Left lung (tissue), 10 donors: ENCODE results near the gene GRK6. TPM values are rescaled to one million over a fixed set of nuclear protein-coding genes. Genes with fewer than 3 reads are reported as not detected.

Source experiments
- ATAC-seq: fragments of 200-7000 bp; cut with Tn5 transposase; one replicate; pipeline ENCODE4 v1.9.1; 2020; ENCODE audit warnings: moderate library complexity
- DNase-seq, 4 donors: peaks; one replicate each; pipeline ENCODE4 v3.0.0-alpha.2; 2013 to 2020
- H3K27ac ChIP-seq, 2 donors: fragments of 200-600 bp; sonication (generic) in 1 of 2; one replicate each; pipeline versions ENCODE4 v1.5.0 to v1.8.0; 2020 to 2021
- H3K27me3 ChIP-seq, 2 donors: fragments of 200-600 bp; sonication (generic) in 1 of 2; one replicate each; pipeline versions ENCODE4 v1.5.0 to v1.8.0; 2020 to 2021
- H3K36me3 ChIP-seq, 2 donors: fragments of 200-600 bp; sonication (generic) in 1 of 2; one replicate each; pipeline versions ENCODE4 v1.5.0 to v1.8.0; 2020 to 2021
- H3K4me1 ChIP-seq, 2 donors: fragments of 200-600 bp; one replicate each; pipeline ENCODE4 v1.8.0; 2021
- H3K4me3 ChIP-seq, 2 donors: fragments of 200-600 bp; sonication (generic) in 1 of 2; one replicate each; pipeline versions ENCODE4 v1.5.0 to v1.8.0; 2020 to 2021; ENCODE audit warnings: mild to moderate bottlenecking in 1 of 2
- H3K9me3 ChIP-seq, 2 donors: fragments of 200-600 bp; sonication (generic) in 1 of 2; one replicate each; pipeline versions ENCODE4 v1.5.0 to v1.8.0; 2020 to 2021
- intact Hi-C, 2 donors: fragments of 100-400 bp; cut with DNase I; formaldehyde crosslinking; loops; one replicate each; pipeline versions ENCODE4 v1.11.2 to v1.14.2; 2022
- polyA plus RNA-seq, 6 donors: library from polyadenylated mRNA; unstranded; fragments of 120-200 nt; gene quantifications; one replicate each; pipeline ENCODE4 v1.2.1, GENCODE V29; 2013; ENCODE audit not compliant: insufficient read length in 6 of 6
- total RNA-seq, 2 donors: library from RNA; stranded (reverse); fragmentation: NEBNext Ultra II Directional; extraction: Animal tissue kit (Norgen Biotek cat#: 25700); gene quantifications; one replicate each; pipeline ENCODE4 v1.2.1, GENCODE V29; 2021
- TF ChIP-seq, protein P1 (sequence below), 2 donors: fragments of 200-600 bp; sonication (generic) in 1 of 2; IDR thresholded peaks; one replicate each; pipeline versions ENCODE4 v1.5.0 to v1.8.0; 2021; ENCODE audit warnings: antibody characterized with exemption in 2 of 2
- donor health status: DM: no; HTN: yes; CAD: no.
- donor health status: DM: no; HTN: no; CAD: no.

The GRK6 gene
- total and polyA plus RNA-seq, 8 donors, result 15.7 to 57.1 (median 25.4) TPM

DNA sequence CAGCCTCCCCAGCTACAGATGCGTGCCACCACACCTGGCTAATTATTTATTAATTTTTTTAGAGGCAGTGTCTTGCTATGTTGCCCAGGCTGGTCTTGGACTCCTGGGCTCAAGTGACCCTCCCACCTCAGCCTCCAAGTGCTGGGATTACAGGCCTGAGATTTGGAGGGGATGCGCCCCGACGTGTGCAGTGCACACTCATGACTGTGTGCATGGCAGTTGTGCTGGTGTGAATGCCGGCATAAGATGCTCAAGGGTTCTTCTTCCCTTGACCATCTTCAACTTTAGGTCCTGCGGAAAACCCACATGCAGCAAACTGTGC, 45.7 kb upstream of the GRK6 start:
- peaks cover 0 to 50% of the 10 kb centered on the region in 2 donors for H3K27me3 ChIP-seq
- peaks cover 0 to 4% of the 10 kb centered on the region in 2 donors for H3K4me1 ChIP-seq
- H3K27ac ChIP-seq, result no peak overlapping the region
- TF ChIP-seq, protein P1, sequence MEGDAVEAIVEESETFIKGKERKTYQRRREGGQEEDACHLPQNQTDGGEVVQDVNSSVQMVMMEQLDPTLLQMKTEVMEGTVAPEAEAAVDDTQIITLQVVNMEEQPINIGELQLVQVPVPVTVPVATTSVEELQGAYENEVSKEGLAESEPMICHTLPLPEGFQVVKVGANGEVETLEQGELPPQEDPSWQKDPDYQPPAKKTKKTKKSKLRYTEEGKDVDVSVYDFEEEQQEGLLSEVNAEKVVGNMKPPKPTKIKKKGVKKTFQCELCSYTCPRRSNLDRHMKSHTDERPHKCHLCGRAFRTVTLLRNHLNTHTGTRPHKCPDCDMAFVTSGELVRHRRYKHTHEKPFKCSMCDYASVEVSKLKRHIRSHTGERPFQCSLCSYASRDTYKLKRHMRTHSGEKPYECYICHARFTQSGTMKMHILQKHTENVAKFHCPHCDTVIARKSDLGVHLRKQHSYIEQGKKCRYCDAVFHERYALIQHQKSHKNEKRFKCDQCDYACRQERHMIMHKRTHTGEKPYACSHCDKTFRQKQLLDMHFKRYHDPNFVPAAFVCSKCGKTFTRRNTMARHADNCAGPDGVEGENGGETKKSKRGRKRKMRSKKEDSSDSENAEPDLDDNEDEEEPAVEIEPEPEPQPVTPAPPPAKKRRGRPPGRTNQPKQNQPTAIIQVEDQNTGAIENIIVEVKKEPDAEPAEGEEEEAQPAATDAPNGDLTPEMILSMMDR (IDR thresholded peaks at IDR 0.05), result no peak
- no peak overlapping the region for H3K4me3 ChIP-seq
- H3K9me3 ChIP-seq, result no peaks in the 10 kb centered on the region
- intact Hi-C loops, result no loop called here
- no peak for DNase-seq
- ATAC-seq, result no peak
- H3K36me3 ChIP-seq, result no peaks in the 10 kb centered on the region

DNA sequence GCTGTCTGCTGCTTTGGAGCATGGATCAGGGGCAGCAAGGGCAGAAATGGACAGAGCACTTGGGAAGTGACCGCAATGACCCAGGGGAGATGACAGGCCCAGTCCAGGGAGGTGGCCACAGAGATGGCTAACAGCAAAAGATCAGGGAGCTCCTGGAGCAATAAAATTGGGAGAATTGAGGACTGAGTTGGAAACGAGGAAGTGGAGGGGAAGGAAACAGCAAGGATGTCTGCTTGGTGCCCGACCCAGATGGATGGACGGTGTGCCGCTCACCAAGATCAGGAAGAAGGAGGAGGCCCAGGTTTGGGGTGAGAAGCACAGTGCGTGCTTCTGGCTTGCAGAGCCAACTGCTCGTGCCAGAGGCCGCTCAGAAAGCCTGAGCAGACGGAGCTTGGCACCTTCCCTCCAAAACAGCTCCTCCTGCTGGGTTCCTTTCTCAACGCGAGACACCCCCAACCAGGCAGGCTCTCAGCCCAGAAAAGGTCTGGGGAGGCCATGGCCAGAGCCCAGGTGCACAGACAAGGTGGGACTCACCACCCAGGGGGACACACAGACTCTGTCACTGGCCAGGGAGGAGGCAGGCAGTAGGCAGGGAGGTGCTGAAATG, 44.0 kb upstream of the GRK6 start:
- peaks cover 0 to 59% of the 10 kb centered on the region in 2 donors for H3K27me3 ChIP-seq
- DNase-seq (no peak), ATAC-seq (no peak)
- TF ChIP-seq, protein P1 (IDR thresholded peaks at IDR 0.05), result no peak
- H3K27ac ChIP-seq, result no peak overlapping the region
- no peaks in the 10 kb centered on the region for H3K9me3 ChIP-seq
- H3K4me1 ChIP-seq, result peaks cover 0 to 7% of the 10 kb centered on the region in 2 donors
- no peaks in the 10 kb centered on the region for H3K36me3 ChIP-seq
- H3K4me3 ChIP-seq, result no peak overlapping the region
- intact Hi-C loops, result no loop called here

DNA sequence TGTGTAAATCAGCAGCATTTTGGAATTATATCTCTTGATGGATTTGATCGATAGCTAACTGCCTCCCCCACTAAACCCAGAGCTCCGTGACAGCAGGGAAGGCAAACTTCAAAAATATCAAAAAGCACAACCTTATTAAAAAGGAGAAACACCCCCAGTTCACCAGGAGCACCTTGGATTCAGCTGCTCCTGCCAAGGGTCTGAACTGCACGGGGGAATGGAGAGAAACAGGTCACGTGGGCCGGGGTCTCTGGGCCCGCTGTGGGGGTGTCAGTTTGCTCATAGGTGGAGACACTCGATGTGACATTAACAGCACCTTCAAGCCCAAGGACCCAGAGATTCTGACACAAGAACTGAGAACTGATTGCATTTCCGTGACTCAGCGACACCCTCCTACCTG, 43.3 kb upstream of the GRK6 start:
- no peak for ATAC-seq
- H3K4me1 ChIP-seq, result peaks cover 0 to 7% of the 10 kb centered on the region in 2 donors
- TF ChIP-seq, protein P1 (IDR thresholded peaks at IDR 0.05), result no peak

DNA sequence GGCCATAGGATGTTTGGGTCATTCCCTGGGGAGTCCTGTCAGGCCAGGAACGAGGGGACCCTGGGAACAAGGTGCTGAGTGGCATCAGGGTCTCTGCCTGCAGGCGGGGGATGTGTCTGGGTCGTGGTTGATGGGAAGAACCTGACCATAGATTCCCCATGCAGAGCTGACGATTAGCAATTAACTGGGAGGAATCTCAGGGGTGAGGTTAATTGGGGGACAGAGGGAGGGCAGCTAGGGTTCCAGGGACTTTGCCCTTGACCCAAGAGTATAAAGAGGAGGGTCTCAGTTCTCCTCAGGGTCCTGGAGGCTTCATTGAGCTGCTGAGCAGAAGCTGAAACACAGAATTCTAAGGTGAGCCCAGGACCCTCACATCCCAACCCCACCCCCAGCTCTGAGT, 42.3 kb upstream of the GRK6 start, which contains the start of gene SLC34A1:
Gene SLC34A1 (plus strand): TSS at position 301 of the 400 bp plus-strand sequence. CDS start 1,308 bp downstream, outside the sequence.
- Histone ChIP-seq H3K27ac (no peak within 1 kb of the TSS), H3K27me3 (peaks cover 0 to 59% of the 10 kb centered on the region in 2 donors), H3K36me3 (no peaks in the 10 kb centered on the region), H3K9me3 (no peaks in the 10 kb centered on the region), H3K4me3 (no peak within 1 kb of the TSS), H3K4me1 (peaks cover 0 to 16% of the 10 kb centered on the region in 2 donors)
- ATAC-seq (no peak), DNase-seq (no peak)
- intact Hi-C loops, result no loop called here
- TF ChIP-seq, protein P1 (IDR thresholded peaks at IDR 0.05), result no peak

More for the DNA sequence above, 43.3 kb upstream of the GRK6 start:
- no peak overlapping the region for H3K4me3 ChIP-seq
- no peaks in the 10 kb centered on the region for H3K36me3 ChIP-seq
- intact Hi-C loops, result no loop called here
- no peak for DNase-seq
- no peaks in the 10 kb centered on the region for H3K9me3 ChIP-seq
- H3K27me3 ChIP-seq, result peaks cover 0 to 59% of the 10 kb centered on the region in 2 donors
- H3K27ac ChIP-seq, result no peak overlapping the region

DNA sequence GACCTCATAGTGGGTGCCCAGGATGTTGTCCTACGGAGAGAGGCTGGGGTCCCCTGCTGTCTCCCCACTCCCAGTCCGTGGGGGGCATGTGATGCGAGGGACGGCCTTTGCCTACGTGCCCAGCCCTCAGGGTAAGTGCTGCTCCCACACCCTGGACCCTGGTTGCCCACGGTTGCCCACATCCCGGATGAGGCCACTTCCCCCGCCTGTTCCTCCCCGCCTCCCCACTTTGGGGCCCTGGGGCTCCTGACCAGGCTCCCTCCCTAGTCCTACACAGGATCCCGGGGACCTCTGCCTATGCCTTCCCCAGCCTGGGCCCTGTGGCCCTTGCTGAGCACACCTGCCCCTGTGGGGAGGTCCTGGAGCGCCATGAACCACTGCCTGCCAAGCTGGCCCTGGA, 40.8 kb upstream of the GRK6 start:
- Histone ChIP-seq H3K9me3 (no peaks in the 10 kb centered on the region), H3K36me3 (no peaks in the 10 kb centered on the region), H3K4me3 (no peak overlapping the region), H3K4me1 (peaks cover 14 to 32% of the 10 kb centered on the region in 2 donors), H3K27ac (no peak overlapping the region), H3K27me3 (peaks cover 0 to 54% of the 10 kb centered on the region in 2 donors)
- DNase-seq (no peak), ATAC-seq (no peak)
- intact Hi-C loops, result no loop called here
- TF ChIP-seq, protein P1 (IDR thresholded peaks at IDR 0.05), result no peak
